ENCODE measurements around the gene RSPH3.
"Not testable (repeated sequence)": the region's sequence is repeated elsewhere in the genome, so short reads cannot be mapped to it uniquely, and the experiment has no call there.

RSPH3 gene

GRCh38 chr6:158999666-159000403 lies at the start of gene RSPH3:
RSPH3 (minus strand) TSS chr6:159000202; CDS start chr6:158999550, 652 bp downstream.
- peak; percentile 89 for DNase-seq

- no peak for DNase-seq
Observed at GRCh38 chr6:159047891-159048685, 48.1 kb upstream of the RSPH3 start.

- no peak for DNase-seq
Observed at GRCh38 chr6:159045801-159046200, 45.8 kb upstream of the RSPH3 start.

- DNase-seq, result no peak
Observed at GRCh38 chr6:159044899-159045727, 45.1 kb upstream of the RSPH3 start, which contains the start of gene TAGAP. TAGAP (minus strand) TSS chr6:159044991; CDS start chr6:159044146, 845 bp downstream.

- DNase-seq, result no peak
Observed at GRCh38 chr6:159043947-159044346, 43.9 kb upstream of the RSPH3 start.

- DNase-seq, result no peak
Observed at GRCh38 chr6:159043251-159043650, 43.2 kb upstream of the RSPH3 start.

GRCh38 chr6:159042826-159043181 lies 42.8 kb upstream of the RSPH3 start:
- DNase-seq, result no peak

- DNase-seq, result peak; percentile 41
Observed at GRCh38 chr6:159042003-159042825, 42.2 kb upstream of the RSPH3 start.

GRCh38 chr6:159041181-159041580 lies 41.2 kb upstream of the RSPH3 start:
- no peak for DNase-seq

GRCh38 chr6:159039885-159040258 lies 39.9 kb upstream of the RSPH3 start:
- no peak for DNase-seq

GRCh38 chr6:159038914-159039884 lies 39.2 kb upstream of the RSPH3 start:
- no peak for DNase-seq

- not testable (repeated sequence) for DNase-seq
Observed at GRCh38 chr6:159038318-159038717, 38.3 kb upstream of the RSPH3 start.

- DNase-seq, result no peak
Observed at GRCh38 chr6:159037756-159038290, 37.8 kb upstream of the RSPH3 start.

GRCh38 chr6:159036673-159037072 lies 36.7 kb upstream of the RSPH3 start:
- DNase-seq, result no peak

GRCh38 chr6:159035891-159036290 lies 35.9 kb upstream of the RSPH3 start:
- no peak for DNase-seq

GRCh38 chr6:159033160-159034049 lies 33.4 kb upstream of the RSPH3 start:
- no peak for DNase-seq

GRCh38 chr6:159031846-159032245 lies 31.8 kb upstream of the RSPH3 start:
- DNase-seq, result no peak

- no peak for DNase-seq
Observed at GRCh38 chr6:159030168-159030567, 30.2 kb upstream of the RSPH3 start.

- not testable (repeated sequence) for DNase-seq
Observed at GRCh38 chr6:159025224-159025623, 25.2 kb upstream of the RSPH3 start.

GRCh38 chr6:159023893-159024292 lies 23.9 kb upstream of the RSPH3 start:
- DNase-seq, result no peak

Measured in COR-L47 (cell line).